IPS-20b (cell line): ENCODE data around the gene PFKFB3.

ENCODE experiments used
- H3K27ac ChIP-seq: one replicate; pipeline ENCODE4 v1.5.1; 2013; ENCODE audit warnings: low read length
- H3K27me3 ChIP-seq: 2 replicates; pipeline ENCODE4 v1.6.1; 2013; ENCODE audit warnings: mild to moderate bottlenecking, low read length, inconsistent platforms; ENCODE audit not compliant: insufficient read depth
- H3K36me3 ChIP-seq: 2 replicates; pipeline ENCODE4 v1.6.1; 2013; ENCODE audit warnings: low read depth, mild to moderate bottlenecking, inconsistent platforms, low read length, moderate library complexity; ENCODE audit not compliant: insufficient read depth
- H3K4me1 ChIP-seq: 2 replicates; pipeline ENCODE4 v1.6.1; 2013; ENCODE audit warnings: mild to moderate bottlenecking, control low read depth, inconsistent platforms, low read length, moderate library complexity; ENCODE audit not compliant: insufficient read depth
- H3K4me3 ChIP-seq: 2 replicates; pipeline ENCODE4 v1.5.1; 2013; ENCODE audit warnings: mild to moderate bottlenecking, low read length, inconsistent platforms
- H3K9ac ChIP-seq: 2 replicates; pipeline ENCODE4 v1.6.1; 2013; ENCODE audit warnings: low read depth, mild to moderate bottlenecking, inconsistent platforms, low read length, moderate library complexity
- H3K9me3 ChIP-seq: 2 replicates; pipeline ENCODE4 v1.6.1; 2013; ENCODE audit warnings: mild to moderate bottlenecking, low read depth, low read length, inconsistent platforms; ENCODE audit not compliant: insufficient read depth

PFKFB3 gene

GRCh38 chr10:6270951-6271350 lies 68.2 kb downstream of the PFKFB3 start:
- no peaks in the 10 kb centered on the region for H3K36me3 ChIP-seq
- H3K27me3 ChIP-seq = no peaks in the 10 kb centered on the region
- no peaks in the 10 kb centered on the region; the same call in 1 of the 2 replicates for H3K4me1 ChIP-seq
- H3K27ac ChIP-seq = no peak overlapping the region
- H3K4me3 ChIP-seq = no peak overlapping the region
- H3K9ac ChIP-seq = no peak overlapping the region
- H3K9me3 ChIP-seq = no peaks in the 10 kb centered on the region

DNA sequence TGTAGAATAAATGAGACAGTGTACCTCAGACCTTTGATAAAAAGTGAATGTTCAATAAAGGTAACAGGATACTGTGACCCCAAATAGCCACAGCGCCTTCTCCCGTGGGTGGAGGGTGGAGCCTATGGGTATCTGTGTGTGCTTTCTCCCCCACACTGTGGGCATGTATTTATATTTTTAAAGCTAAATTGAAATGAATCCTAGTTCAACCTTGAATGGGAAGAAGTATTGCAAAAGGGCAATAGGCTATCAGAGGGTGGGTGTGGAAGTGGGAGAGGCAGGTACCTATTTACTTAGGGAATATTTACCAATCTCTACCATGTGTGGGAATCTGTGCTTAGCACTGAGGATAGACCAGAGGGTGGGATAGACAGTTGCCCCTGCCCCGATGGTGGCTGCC lies 68.9 kb downstream of the PFKFB3 start:
- Histone ChIP-seq H3K9ac (no peak overlapping the region), H3K9me3 (no peaks in the 10 kb centered on the region), H3K36me3 (no peaks in the 10 kb centered on the region), H3K27me3 (no peaks in the 10 kb centered on the region), H3K4me3 (no peak overlapping the region), H3K27ac (no peak overlapping the region), H3K4me1 (no peaks in the 10 kb centered on the region; the same call in 1 of the 2 replicates)

GRCh38 chr10:6272126-6272525 lies 69.4 kb downstream of the PFKFB3 start:
- Histone ChIP-seq H3K4me3 (no peak overlapping the region), H3K36me3 (no peaks in the 10 kb centered on the region), H3K27me3 (no peaks in the 10 kb centered on the region), H3K4me1 (no peaks in the 10 kb centered on the region; the same call in 1 of the 2 replicates), H3K27ac (no peak overlapping the region), H3K9me3 (no peaks in the 10 kb centered on the region), H3K9ac (no peak overlapping the region)

DNA sequence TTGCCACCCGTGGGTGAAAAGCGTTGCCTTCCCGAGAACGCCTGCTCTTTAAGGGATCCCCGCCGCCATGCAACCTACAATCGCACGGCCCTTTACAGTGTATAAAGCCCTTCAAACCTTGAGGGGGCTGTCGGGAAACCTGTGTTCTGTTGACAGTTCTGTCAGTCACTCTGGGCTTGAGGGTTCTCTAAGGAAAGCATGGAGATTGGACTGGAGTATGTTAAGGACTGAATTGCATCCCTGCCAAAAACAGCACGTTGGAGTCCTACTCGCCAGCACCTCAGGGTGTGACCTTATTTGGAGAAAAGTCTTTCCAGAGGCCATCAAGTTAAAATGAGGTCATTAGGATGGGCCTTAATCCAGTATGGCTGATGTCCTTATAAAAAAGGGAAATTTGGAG lies 70.6 kb downstream of the PFKFB3 start:
- H3K4me3 ChIP-seq = no peak overlapping the region
- no peaks in the 10 kb centered on the region for H3K27me3 ChIP-seq
- H3K36me3 ChIP-seq = no peaks in the 10 kb centered on the region
- H3K9me3 ChIP-seq = no peaks in the 10 kb centered on the region
- no peak overlapping the region for H3K9ac ChIP-seq
- no peak overlapping the region for H3K27ac ChIP-seq
- H3K4me1 ChIP-seq = no peaks in the 10 kb centered on the region; the same call in 1 of the 2 replicates

GRCh38 chr10:6274040-6274439 lies 71.3 kb downstream of the PFKFB3 start:
- Histone ChIP-seq H3K9me3 (no peaks in the 10 kb centered on the region), H3K4me1 (no peaks in the 10 kb centered on the region; the same call in 1 of the 2 replicates), H3K9ac (no peak overlapping the region), H3K27ac (no peak overlapping the region), H3K27me3 (no peaks in the 10 kb centered on the region), H3K4me3 (no peak overlapping the region), H3K36me3 (no peaks in the 10 kb centered on the region)

- Histone ChIP-seq H3K4me1 (peaks cover under 1% of the 10 kb centered on the region; the same call in 1 of the 2 replicates), H3K27me3 (no peaks in the 10 kb centered on the region), H3K9me3 (no peaks in the 10 kb centered on the region), H3K36me3 (no peaks in the 10 kb centered on the region), H3K27ac (no peak overlapping the region), H3K4me3 (no peak overlapping the region), H3K9ac (no peak overlapping the region)
Measured at GRCh38 chr10:6274484-6274883, 71.8 kb downstream of the PFKFB3 start.

- H3K27ac ChIP-seq = no peak overlapping the region
Measured at GRCh38 chr10:6275022-6275997, 72.6 kb downstream of the PFKFB3 start.

DNA sequence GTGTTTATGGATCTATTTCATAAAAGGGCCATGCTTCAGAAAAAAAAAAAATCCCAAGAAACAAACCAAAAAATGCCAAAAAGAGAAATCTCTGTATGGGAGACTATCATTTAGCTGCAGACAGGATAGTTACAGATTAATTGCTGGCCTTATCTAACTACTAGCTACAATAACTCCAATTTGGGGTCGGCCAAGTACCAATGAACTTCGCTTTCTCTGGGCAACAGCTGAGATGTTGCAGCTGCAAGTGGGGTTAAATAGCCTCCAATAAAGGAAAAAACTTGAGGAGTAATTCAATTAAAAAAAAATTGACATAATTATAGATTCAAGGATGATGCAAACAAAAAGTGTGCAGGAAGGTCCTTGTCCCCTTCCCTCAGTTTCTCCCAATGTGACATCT lies 73.6 kb downstream of the PFKFB3 start:
- Histone ChIP-seq H3K4me1 (peaks cover 8% of the 10 kb centered on the region; the same call in 1 of the 2 replicates), H3K9me3 (no peaks in the 10 kb centered on the region), H3K27me3 (no peaks in the 10 kb centered on the region), H3K4me3 (no peak overlapping the region), H3K9ac (no peak overlapping the region), H3K36me3 (no peaks in the 10 kb centered on the region), H3K27ac (no peak overlapping the region)

More at GRCh38 chr10:6275022-6275997, 72.6 kb downstream of the PFKFB3 start:
- H3K9ac ChIP-seq = no peak overlapping the region
- peaks cover 8% of the 10 kb centered on the region; the same call in 1 of the 2 replicates for H3K4me1 ChIP-seq
- H3K4me3 ChIP-seq = no peak overlapping the region
- H3K36me3 ChIP-seq = no peaks in the 10 kb centered on the region
- no peaks in the 10 kb centered on the region for H3K27me3 ChIP-seq
- no peaks in the 10 kb centered on the region for H3K9me3 ChIP-seq

- H3K27me3 ChIP-seq = no peaks in the 10 kb centered on the region
- H3K36me3 ChIP-seq = no peaks in the 10 kb centered on the region
- H3K4me3 ChIP-seq = no peak overlapping the region
- H3K9ac ChIP-seq = no peak overlapping the region
- H3K4me1 ChIP-seq = peaks cover 8% of the 10 kb centered on the region; the same call in 1 of the 2 replicates
- H3K9me3 ChIP-seq = no peaks in the 10 kb centered on the region
- no peak overlapping the region for H3K27ac ChIP-seq
Measured at GRCh38 chr10:6278519-6279120, 75.9 kb downstream of the PFKFB3 start.

- Histone ChIP-seq H3K9ac (no peak overlapping the region), H3K27me3 (no peaks in the 10 kb centered on the region), H3K9me3 (no peaks in the 10 kb centered on the region), H3K4me3 (no peak overlapping the region), H3K36me3 (no peaks in the 10 kb centered on the region), H3K27ac (no peak overlapping the region), H3K4me1 (peaks cover 8% of the 10 kb centered on the region; the same call in 1 of the 2 replicates)
Measured at GRCh38 chr10:6279540-6280267, 77.0 kb downstream of the PFKFB3 start.

GRCh38 chr10:6280291-6280690 lies 77.6 kb downstream of the PFKFB3 start:
- H3K9ac ChIP-seq = no peak overlapping the region
- peaks cover 8% of the 10 kb centered on the region; the same call in 1 of the 2 replicates for H3K4me1 ChIP-seq
- no peak overlapping the region for H3K4me3 ChIP-seq
- H3K27me3 ChIP-seq = no peaks in the 10 kb centered on the region
- H3K36me3 ChIP-seq = no peaks in the 10 kb centered on the region
- no peaks in the 10 kb centered on the region for H3K9me3 ChIP-seq
- H3K27ac ChIP-seq = no peak overlapping the region
